Stomach smooth muscle (tissue), 2 donors: ENCODE results near the gene ACTL6B.

Source experiments
- H3K27ac ChIP-seq: one replicate; pipeline ENCODE4 v1.7.0; 2013; ENCODE audit warnings: mild to moderate bottlenecking, low read length, inconsistent platforms
- H3K27me3 ChIP-seq, 2 donors: one replicate each; pipeline ENCODE4 v1.7.0; 2013; ENCODE audit warnings: low read length in 2 of 2; ENCODE audit not compliant: insufficient read depth in 2 of 2, control insufficient read depth in 1 of 2
- H3K36me3 ChIP-seq, 2 donors: one replicate each; pipeline ENCODE4 v1.7.0; 2013; ENCODE audit warnings: low read length in 2 of 2; ENCODE audit not compliant: control insufficient read depth in 2 of 2, insufficient read depth in 2 of 2
- H3K4me1 ChIP-seq: one replicate; pipeline ENCODE4 v1.7.0; 2013; ENCODE audit warnings: low read length; ENCODE audit not compliant: control insufficient read depth, insufficient read depth
- H3K4me3 ChIP-seq, 2 donors: one replicate each; pipeline ENCODE4 v1.7.0; 2013; ENCODE audit warnings: low read length in 2 of 2
- H3K9ac ChIP-seq, 2 donors: one replicate each; pipeline ENCODE4 v1.7.0; 2013; ENCODE audit warnings: low read length in 2 of 2, mild to moderate bottlenecking in 1 of 2
- H3K9me3 ChIP-seq, 2 donors: one replicate each; pipeline ENCODE4 v1.7.0; 2013; ENCODE audit warnings: low read length in 2 of 2; ENCODE audit not compliant: control insufficient read depth in 2 of 2
- donor health status: healthy.
- donor health status: Pancreatic carcinoma.

The ACTL6B gene

GRCh38 chr7:100621554-100621953 lies 34.7 kb downstream of the ACTL6B start:
- Histone ChIP-seq H3K9me3 (no peaks in the 10 kb centered on the region), H3K27ac (no peak overlapping the region), H3K27me3 (peaks cover 0 to 6% of the 10 kb centered on the region in 2 donors)

DNA sequence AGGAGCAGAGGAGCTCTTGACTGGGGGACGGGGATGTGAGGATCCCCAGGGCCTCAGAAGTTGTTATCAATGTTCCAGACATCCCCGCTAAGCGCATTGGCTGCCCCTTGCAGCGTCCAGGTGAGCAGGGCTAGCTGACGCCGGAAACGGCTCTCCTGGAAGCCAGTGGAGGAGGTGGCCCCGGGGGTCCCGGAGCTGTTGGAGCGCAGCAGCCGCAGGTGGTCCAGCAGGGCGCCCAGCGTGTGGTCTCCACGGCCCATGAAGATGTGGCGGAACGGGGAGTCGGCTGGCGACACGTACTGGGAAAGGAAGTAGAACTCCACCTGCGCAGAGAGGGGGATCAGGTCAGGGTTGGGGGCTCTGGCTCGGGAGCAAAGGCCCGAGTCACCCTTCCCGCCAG lies 35.4 kb downstream of the ACTL6B start:
- Histone ChIP-seq H3K9me3 (no peaks in the 10 kb centered on the region), H3K4me1 (no peaks in the 10 kb centered on the region), H3K4me3 (no peak overlapping the region), H3K9ac (no peak overlapping the region), H3K27ac (no peak overlapping the region), H3K36me3 (peaks cover 0 to 2% of the 10 kb centered on the region in 2 donors), H3K27me3 (no peaks in the 10 kb centered on the region)

More at GRCh38 chr7:100621554-100621953, 34.7 kb downstream of the ACTL6B start:
- Histone ChIP-seq H3K36me3 (peaks cover 0 to 2% of the 10 kb centered on the region in 2 donors), H3K9ac (no peak overlapping the region), H3K4me1 (peaks cover 2% of the 10 kb centered on the region), H3K4me3 (no peak overlapping the region)

DNA sequence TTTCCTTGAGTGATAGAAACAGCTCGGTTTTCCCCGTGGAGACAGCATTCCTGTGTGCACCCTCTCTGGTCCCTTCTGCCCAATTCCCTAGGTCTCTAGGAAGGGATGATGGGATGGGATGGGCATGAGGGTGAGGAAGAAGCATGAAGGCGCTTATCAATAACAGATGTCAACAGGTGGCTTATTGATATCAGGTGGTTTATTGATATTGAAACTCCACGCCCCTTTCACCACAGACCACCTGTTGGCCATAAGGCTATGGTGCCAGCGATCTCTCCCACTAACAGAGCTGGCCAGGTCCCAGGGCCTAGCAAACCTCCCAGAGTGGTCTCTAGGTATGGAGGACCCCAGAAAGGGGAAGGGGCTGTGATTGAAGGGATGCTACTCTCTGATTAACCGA lies 36.0 kb downstream of the ACTL6B start:
- Histone ChIP-seq H3K9me3 (no peaks in the 10 kb centered on the region), H3K4me1 (no peaks in the 10 kb centered on the region), H3K9ac (no peak overlapping the region), H3K27ac (no peak overlapping the region), H3K4me3 (no peak overlapping the region), H3K36me3 (peaks cover 0 to 5% of the 10 kb centered on the region in 2 donors), H3K27me3 (no peaks in the 10 kb centered on the region)

DNA sequence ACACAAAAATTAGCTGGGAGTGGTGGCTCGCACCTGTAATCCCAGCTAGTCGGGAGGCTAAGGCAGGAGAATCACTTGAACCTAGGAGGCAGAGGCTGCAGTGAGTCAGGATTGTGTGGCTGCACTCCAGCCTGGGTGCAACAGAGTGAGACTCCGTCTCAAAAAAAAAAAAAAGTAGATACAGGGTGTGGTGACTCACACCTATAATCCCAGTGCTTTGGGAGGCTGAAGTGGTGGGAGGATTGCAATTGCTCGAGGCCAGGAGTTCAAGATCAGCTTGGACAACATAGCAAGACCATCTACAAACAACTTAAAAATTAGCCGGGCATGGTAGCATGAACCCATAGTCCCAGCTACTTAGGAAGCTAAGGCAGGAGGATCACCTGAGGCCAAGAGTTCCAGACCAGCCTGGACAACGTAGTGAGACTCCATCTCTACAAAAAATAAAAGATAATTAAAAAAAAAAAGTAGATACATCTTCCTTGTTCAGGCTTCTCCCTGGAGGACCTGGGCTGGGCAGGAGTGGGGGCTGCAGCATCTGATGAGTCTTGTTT lies 41.9 kb downstream of the ACTL6B start:
- Histone ChIP-seq H3K27ac (no peak overlapping the region), H3K27me3 (no peaks in the 10 kb centered on the region), H3K4me3 (no peak overlapping the region), H3K9me3 (no peaks in the 10 kb centered on the region), H3K9ac (no peak overlapping the region), H3K36me3 (peaks cover 0 to 6% of the 10 kb centered on the region in 2 donors), H3K4me1 (peaks cover 14% of the 10 kb centered on the region)

- H3K27me3 ChIP-seq, result no peaks in the 10 kb centered on the region
- no peak overlapping the region for H3K27ac ChIP-seq
- H3K4me3 ChIP-seq, result peak overlapping the region; percentile 53 to 94
- H3K4me1 ChIP-seq, result peaks cover 14% of the 10 kb centered on the region
- no peaks in the 10 kb centered on the region for H3K9me3 ChIP-seq
- H3K36me3 ChIP-seq, result peaks cover 0 to 6% of the 10 kb centered on the region in 2 donors
- H3K9ac ChIP-seq, result peak overlapping the region in 1 of 2 donors; percentile 77
Measured at GRCh38 chr7:100613412-100614175, 42.7 kb downstream of the ACTL6B start.

DNA sequence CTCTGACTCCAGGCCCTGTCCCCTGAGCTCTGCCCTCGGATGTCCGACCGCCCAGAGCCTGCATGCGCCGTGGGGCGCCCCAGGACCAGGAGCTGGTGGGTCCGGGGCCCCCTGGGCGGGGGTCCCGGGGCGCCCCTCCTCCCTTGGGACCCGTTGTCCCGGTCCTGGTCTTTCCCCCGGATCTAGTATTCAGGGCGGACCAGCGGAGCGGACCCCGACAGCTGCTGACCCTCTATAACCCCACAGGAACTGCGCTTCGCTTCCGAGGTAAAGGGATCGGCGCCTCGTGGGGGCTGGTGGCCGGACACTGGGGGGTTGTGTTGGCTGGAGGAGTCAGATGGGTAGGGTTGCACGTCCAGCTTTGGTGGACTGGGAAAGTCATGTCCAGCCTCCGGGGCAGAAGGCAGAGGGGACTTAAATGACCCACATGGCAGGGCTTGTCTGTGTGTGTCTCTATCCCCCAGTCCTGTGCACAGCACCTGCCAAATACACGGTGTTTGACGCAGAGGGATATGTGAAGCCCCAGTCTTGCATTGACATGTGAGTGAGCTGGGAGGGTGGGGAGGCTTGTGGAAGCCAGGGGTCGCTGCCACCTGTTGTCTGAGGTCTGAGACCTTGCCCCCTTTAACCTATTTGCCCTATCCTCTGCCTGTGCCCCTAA lies 43.4 kb downstream of the ACTL6B start:
- Histone ChIP-seq H3K4me3 (peak overlapping the region; percentile 53 to 94), H3K9me3 (no peaks in the 10 kb centered on the region), H3K27me3 (no peaks in the 10 kb centered on the region), H3K4me1 (peaks cover 14% of the 10 kb centered on the region), H3K36me3 (peaks cover 0 to 6% of the 10 kb centered on the region in 2 donors), H3K9ac (peak overlapping the region; percentile 75 to 77), H3K27ac (no peak overlapping the region)

GRCh38 chr7:100611983-100612729 lies 44.1 kb downstream of the ACTL6B start, which contains the start of gene MOSPD3:
Gene MOSPD3 (plus strand): TSS chr7:100612540. CDS start chr7:100612792, 252 bp downstream.
- H3K4me1 ChIP-seq, result peaks cover 14% of the 10 kb centered on the region
- H3K9me3 ChIP-seq, result no peaks in the 10 kb centered on the region
- H3K27me3 ChIP-seq, result no peaks in the 10 kb centered on the region
- peak within 1 kb of the TSS; percentile 77 to 89 for H3K9ac ChIP-seq
- peaks cover 0 to 6% of the 10 kb centered on the region in 2 donors for H3K36me3 ChIP-seq
- H3K4me3 ChIP-seq, result peak within 1 kb of the TSS; percentile 93 to 94
- peak within 1 kb of the TSS; percentile 91 for H3K27ac ChIP-seq

GRCh38 chr7:100609958-100610357 lies 46.3 kb downstream of the ACTL6B start:
- H3K27me3 ChIP-seq, result no peaks in the 10 kb centered on the region
- no peaks in the 10 kb centered on the region for H3K9me3 ChIP-seq
- no peak overlapping the region for H3K4me3 ChIP-seq
- no peak overlapping the region for H3K27ac ChIP-seq
- H3K4me1 ChIP-seq, result peaks cover 22% of the 10 kb centered on the region
- no peak overlapping the region for H3K9ac ChIP-seq
- H3K36me3 ChIP-seq, result peaks cover 0 to 2% of the 10 kb centered on the region in 2 donors

DNA sequence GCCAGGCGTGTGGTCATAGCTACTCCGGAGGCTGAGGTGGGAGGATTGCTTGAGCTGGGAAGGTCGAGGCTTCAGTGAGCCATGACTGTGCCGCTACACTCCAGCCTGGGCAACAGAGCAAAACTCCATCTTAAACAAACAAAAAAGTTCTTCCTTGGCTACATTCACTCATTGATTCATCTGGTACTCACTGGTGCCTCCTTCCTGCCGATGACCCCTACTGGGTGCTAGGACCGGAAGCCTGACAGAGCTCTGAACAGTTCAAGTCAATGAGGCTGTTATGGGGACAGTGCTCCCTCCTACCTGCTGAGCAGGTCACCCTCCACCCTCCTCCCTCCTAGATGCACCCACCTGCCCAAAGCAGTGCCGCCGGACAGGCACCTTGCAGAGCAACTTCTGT lies 49.1 kb downstream of the ACTL6B start:
- Histone ChIP-seq H3K9ac (no peak overlapping the region), H3K27ac (no peak overlapping the region), H3K4me3 (no peak overlapping the region), H3K27me3 (no peaks in the 10 kb centered on the region), H3K36me3 (no peaks in the 10 kb centered on the region), H3K9me3 (no peaks in the 10 kb centered on the region), H3K4me1 (peaks cover 31% of the 10 kb centered on the region)

GRCh38 chr7:100606313-100606712 lies 49.9 kb downstream of the ACTL6B start:
- H3K27me3 ChIP-seq, result no peaks in the 10 kb centered on the region
- no peak overlapping the region for H3K4me3 ChIP-seq
- no peak overlapping the region for H3K9ac ChIP-seq
- no peaks in the 10 kb centered on the region for H3K9me3 ChIP-seq
- H3K36me3 ChIP-seq, result no peaks in the 10 kb centered on the region
- H3K27ac ChIP-seq, result no peak overlapping the region
- peaks cover 30% of the 10 kb centered on the region for H3K4me1 ChIP-seq
